ENCODE data around the gene PRRG2.

GRCh38 chr19:49636233-49636932 lies 55.3 kb downstream of the PRRG2 start:
- no peak for TF ChIP-seq CTCF (IDR thresholded peaks at IDR 0.05)
- TF ChIP-seq POLR2AphosphoS5 (IDR thresholded peaks at IDR 0.05; ENCODE audit: low read depth, low read length), result no peak
